ENCODE measurements around the gene MICAL3. TPM values are rescaled to one million over a fixed set of nuclear protein-coding genes. Genes with fewer than 3 reads are reported as not detected.
A peak's percentile ranks its signal among the peaks of the same experiment; 100 is the strongest.

Gene MICAL3
- total RNA-seq, 4 donors from 2014 or later = 30.4 to 57.1 (median 37.7) TPM

DNA sequence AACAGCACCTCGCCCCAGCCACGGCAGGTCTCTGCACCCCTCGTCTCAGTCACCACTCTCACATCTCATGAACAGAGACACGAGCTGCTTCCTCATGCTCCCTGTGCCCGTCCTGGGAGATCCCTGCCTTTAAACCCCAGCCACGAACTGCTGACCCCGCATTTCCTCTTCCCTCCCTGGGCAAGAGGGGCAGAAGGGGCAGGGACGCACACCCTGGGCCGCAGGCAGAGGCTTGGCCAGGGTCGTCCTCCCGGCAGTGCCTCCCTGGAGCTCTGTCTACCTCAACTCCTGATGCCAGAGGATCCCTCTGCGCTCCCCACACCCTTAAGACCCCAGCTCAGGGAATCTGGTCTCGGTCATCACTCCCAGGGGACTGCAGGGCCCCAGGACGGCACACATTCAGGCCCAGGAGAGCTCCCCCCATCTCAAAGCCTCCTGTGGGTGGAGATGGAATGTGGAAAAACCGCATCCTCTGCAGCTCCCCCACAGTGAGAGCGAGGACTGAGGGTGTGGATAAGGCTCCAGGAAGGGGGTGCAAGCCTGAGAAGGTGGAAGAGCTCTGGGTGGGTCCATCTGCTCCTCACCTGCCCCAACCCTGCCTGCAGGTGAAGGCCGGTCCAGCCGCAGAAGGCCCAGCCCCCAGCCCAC, 251.3 kb downstream of the MICAL3 start:
- TF ChIP-seq, protein P1, sequence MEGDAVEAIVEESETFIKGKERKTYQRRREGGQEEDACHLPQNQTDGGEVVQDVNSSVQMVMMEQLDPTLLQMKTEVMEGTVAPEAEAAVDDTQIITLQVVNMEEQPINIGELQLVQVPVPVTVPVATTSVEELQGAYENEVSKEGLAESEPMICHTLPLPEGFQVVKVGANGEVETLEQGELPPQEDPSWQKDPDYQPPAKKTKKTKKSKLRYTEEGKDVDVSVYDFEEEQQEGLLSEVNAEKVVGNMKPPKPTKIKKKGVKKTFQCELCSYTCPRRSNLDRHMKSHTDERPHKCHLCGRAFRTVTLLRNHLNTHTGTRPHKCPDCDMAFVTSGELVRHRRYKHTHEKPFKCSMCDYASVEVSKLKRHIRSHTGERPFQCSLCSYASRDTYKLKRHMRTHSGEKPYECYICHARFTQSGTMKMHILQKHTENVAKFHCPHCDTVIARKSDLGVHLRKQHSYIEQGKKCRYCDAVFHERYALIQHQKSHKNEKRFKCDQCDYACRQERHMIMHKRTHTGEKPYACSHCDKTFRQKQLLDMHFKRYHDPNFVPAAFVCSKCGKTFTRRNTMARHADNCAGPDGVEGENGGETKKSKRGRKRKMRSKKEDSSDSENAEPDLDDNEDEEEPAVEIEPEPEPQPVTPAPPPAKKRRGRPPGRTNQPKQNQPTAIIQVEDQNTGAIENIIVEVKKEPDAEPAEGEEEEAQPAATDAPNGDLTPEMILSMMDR (IDR thresholded peaks at IDR 0.05) = no peak
- TF ChIP-seq POLR2AphosphoS5 (IDR thresholded peaks at IDR 0.05) (no peak), POLR2A (IDR thresholded peaks at IDR 0.05) (no peak), EP300 (IDR thresholded peaks at IDR 0.05) (no peak)
- H3K27me3 ChIP-seq = no peaks in the 10 kb centered on the region
- H3K9me3 ChIP-seq = no peaks in the 10 kb centered on the region
- DNase-seq (ENCODE audit: low spot score in 2 of 2) = no peak
- peak overlapping the region; percentile 93 for H3K4me3 ChIP-seq
- 58% methylated on average over 8 of the region's 18 CpGs for WGBS
- no peaks in the 10 kb centered on the region for H3K36me3 ChIP-seq
- H3K4me1 ChIP-seq = peaks cover 33% of the 10 kb centered on the region
- no peak overlapping the region for H3K27ac ChIP-seq

GRCh38 chr22:17772249-17772957, 252.0 kb downstream of the MICAL3 start:
- Histone ChIP-seq H3K4me1 (peaks cover 33% of the 10 kb centered on the region), H3K27ac (no peak overlapping the region), H3K36me3 (no peaks in the 10 kb centered on the region), H3K4me3 (peak overlapping the region; percentile 93), H3K27me3 (no peaks in the 10 kb centered on the region), H3K9me3 (no peaks in the 10 kb centered on the region)
- WGBS = 80% methylated on average over 11 of the region's 21 CpGs
- DNase-seq (ENCODE audit: low spot score in 2 of 2) = no peak
- TF ChIP-seq, protein P1 (IDR thresholded peaks at IDR 0.05) = no peak
- TF ChIP-seq EP300 (IDR thresholded peaks at IDR 0.05) (no peak), POLR2A (IDR thresholded peaks at IDR 0.05) (no peak), POLR2AphosphoS5 (IDR thresholded peaks at IDR 0.05) (no peak)

DNA sequence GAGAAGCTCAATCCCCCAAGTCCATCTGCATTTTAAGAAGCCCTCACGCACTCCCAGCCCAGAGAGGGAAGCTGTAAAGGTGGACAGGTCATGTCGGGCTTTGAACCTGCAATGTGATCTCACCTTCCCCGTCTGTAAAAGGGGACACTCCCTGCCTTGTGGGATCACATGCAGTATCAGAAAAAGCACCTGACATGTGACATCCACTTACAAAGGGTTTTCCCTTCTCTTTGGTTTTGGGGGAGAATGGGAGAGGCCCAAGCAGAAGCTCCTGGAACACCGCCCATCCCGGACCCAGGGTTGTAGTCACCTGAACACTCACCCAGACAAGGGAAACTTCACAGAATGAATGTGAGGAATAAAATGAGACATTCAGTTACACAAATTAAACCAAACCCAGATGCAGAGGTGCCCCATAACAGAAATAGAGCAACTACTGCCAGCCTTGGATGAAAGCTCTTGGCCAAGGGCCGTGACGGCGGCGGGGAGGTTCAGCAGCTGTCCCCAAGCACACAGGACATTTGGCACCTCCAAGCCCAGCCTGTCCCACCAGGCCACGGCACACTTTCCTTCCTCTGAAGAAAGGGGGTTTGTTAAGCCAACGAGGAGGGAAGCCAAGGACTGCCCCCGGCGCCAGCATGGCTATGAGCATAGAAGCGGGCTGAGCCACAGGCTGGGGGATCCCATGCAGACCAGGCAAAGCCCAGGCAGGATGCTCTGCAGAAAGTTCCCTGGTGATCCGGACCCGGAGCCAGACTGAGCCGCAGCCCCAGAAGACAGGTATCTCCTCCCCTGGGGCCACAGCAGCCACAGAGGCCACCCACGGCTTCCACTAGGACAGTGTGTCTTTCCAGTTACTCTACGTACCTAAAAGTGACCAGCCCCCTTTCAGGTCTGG, 253.9 kb downstream of the MICAL3 start:
- no peak for DNase-seq (ENCODE audit: low spot score in 2 of 2)
- no peaks in the 10 kb centered on the region for H3K27me3 ChIP-seq
- TF ChIP-seq EP300 (IDR thresholded peaks at IDR 0.05) = no peak
- TF ChIP-seq, protein P1 (IDR thresholded peaks at IDR 0.05) = no peak
- no peak for TF ChIP-seq POLR2A (IDR thresholded peaks at IDR 0.05)
- no peak for TF ChIP-seq POLR2AphosphoS5 (IDR thresholded peaks at IDR 0.05)
- no peak overlapping the region for H3K4me3 ChIP-seq
- no peak overlapping the region for H3K27ac ChIP-seq
- WGBS = 88% methylated on average over 19 of the region's 19 CpGs
- peaks cover 33% of the 10 kb centered on the region for H3K4me1 ChIP-seq
- no peaks in the 10 kb centered on the region for H3K36me3 ChIP-seq
- no peaks in the 10 kb centered on the region for H3K9me3 ChIP-seq

- no peak for TF ChIP-seq POLR2AphosphoS5 (IDR thresholded peaks at IDR 0.05)
- TF ChIP-seq, protein P1 (IDR thresholded peaks at IDR 0.05) = no peak
- no peak for TF ChIP-seq EP300 (IDR thresholded peaks at IDR 0.05)
- TF ChIP-seq POLR2A (IDR thresholded peaks at IDR 0.05) = no peak
- Histone ChIP-seq H3K4me1 (peaks cover 30% of the 10 kb centered on the region), H3K27ac (no peak overlapping the region), H3K27me3 (no peaks in the 10 kb centered on the region), H3K36me3 (no peaks in the 10 kb centered on the region), H3K4me3 (no peak overlapping the region), H3K9me3 (no peaks in the 10 kb centered on the region)
- 92% methylated on average over 2 of the region's 9 CpGs for WGBS
- DNase-seq (ENCODE audit: low spot score in 2 of 2) = no peak
These were observed 254.7 kb downstream of the MICAL3 start for GRCh38 chr22:17769716-17770082.

Measured in suprapubic skin (tissue), 4 donors.